GM08714 (cell line): ENCODE data around the gene CPNE7.

Experiments used
- H3K4me3 ChIP-seq: fragments of 200-500 bp; sonication (Bioruptor generic); 2 replicates; pipeline ENCODE4 v1.5.1; 2014; ENCODE audit warnings: mild to moderate bottlenecking, low read length, inconsistent platforms
- ZNF274 ChIP-seq: IDR thresholded peaks from 2 replicates; pipeline ENCODE4 v1.6.1; 2012; ENCODE audit warnings: mild to moderate bottlenecking, low read depth, low read length

Gene CPNE7

DNA sequence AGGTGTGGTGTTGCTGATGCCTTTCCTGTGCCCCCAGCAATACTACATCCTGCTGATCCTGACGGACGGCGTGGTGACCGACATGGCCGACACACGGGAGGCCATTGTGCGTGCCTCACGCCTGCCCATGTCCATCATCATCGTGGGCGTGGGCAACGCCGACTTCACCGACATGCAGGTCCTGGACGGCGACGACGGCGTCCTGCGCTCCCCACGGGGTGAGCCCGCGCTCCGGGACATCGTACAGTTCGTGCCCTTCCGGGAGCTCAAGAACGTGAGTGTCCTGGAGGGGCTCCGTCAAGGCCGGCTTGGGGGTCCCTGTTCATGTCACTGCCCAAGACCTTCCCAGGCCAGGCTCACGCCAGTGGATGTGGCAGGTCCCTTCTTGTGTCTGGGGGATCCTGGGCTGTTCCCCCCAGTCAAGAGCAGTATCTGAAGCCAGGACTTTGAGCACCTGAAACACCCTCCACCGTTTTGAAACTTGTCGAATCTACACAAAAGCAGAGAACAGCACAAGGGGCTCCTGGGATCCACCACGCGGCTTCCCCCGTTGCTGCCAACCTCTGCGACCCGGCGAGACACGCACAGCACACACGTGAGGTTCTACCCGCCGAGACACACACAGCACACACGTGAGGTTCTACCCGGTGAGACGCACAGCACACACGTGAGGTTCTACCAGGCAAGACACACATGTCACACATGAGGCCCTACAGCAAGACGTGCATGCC is 19.9 kb downstream of the CPNE7 start:
- H3K4me3 ChIP-seq: no peak overlapping the region
- TF ChIP-seq ZNF274: no peak

DNA sequence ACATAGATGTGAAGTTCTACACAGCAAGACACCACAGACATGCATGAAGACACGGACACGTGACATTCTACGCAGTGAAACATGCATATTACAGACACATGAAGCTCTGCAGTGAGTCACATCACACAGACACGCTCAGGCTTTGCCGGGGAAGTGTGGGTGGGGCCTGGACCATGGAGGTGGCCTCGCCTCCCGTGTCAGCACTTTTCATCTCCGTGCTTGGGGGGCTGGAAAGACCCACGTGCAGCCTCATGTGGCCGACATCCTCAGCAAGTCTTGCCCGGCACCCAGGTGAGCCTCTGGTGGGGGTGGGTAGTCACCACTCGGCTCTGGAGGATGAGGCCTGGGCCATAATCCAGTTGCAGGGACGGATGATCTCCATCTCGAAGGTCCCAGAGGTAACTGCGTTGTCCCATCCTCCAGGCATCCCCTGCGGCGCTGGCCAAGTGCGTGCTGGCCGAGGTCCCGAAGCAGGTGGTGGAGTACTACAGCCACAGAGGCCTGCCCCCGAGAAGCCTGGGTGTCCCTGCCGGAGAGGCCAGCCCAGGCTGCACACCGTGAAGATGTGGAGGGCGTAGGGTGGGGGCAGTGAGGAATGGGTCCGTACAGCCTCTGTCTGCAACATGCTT is 20.6 kb downstream of the CPNE7 start:
- H3K4me3 ChIP-seq: no peak overlapping the region
- TF ChIP-seq ZNF274: no peak

GRCh38 chr16:89596957-89597649 is 21.5 kb downstream of the CPNE7 start:
- H3K4me3 ChIP-seq: no peak overlapping the region
- no peak for TF ChIP-seq ZNF274

DNA sequence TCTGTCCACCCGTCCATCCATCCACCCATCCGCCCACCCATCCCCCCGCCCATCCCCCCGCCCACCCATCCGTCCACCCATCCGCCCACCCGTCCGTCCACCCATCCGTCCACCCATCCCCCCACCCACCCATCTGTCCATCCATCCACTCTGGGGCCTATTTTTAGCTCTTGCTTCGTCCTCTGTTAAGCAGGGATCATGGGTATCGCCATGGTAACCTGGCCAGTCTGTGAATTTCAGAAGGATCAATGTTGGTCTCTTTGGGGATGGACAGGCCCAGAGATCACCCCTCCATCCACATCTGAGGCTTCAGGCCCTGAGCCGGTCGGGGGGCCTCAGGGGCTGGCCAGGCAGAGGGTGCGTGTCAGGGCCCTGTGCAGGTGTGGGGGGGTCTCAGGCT is 22.6 kb downstream of the CPNE7 start:
- no peak for TF ChIP-seq ZNF274
- no peak overlapping the region for H3K4me3 ChIP-seq

DNA sequence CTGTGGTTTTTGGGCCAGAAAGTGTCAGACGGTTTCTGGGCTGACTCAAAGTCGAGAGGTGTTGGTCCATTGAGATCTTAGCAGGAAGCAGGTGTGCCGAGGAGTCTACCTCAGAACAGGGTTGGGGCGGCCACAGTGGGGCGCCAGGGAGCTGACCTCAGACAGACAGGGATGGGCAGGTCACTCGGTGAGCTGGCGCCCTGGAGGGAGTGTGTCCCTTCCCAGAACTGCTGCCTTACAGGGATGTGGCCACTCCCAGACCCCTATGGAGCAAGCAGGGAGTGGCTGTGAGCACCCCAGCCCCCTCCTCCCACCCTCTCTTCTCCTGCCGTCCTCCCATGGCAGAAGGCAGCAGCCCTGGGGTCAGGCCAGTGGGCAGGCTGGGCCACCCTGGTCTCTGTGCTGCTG is 23.9 kb downstream of the CPNE7 start:
- TF ChIP-seq ZNF274: no peak
- H3K4me3 ChIP-seq: no peak overlapping the region

GRCh38 chr16:89599902-89600301 is 24.3 kb downstream of the CPNE7 start:
- no peak overlapping the region for H3K4me3 ChIP-seq
- TF ChIP-seq ZNF274: no peak

DNA sequence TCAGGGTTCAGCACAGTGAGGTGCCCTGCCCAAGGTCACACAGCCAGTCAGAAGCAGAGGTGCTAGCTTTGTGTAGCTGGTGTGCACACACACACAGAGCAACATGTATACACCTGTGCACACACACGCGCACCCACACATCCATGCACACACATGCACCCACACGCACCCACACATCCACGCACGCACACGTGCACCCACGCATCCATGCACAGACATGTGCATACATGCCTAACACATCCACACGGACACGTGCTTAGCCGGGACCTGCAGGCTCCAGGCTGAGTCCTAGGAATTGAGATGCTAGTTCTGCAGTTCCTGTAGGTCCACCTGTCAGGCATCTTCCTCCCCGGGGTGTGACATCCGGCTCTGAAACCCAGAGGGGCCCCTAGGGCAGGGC is 24.9 kb downstream of the CPNE7 start:
- no peak for TF ChIP-seq ZNF274
- H3K4me3 ChIP-seq: no peak overlapping the region

DNA sequence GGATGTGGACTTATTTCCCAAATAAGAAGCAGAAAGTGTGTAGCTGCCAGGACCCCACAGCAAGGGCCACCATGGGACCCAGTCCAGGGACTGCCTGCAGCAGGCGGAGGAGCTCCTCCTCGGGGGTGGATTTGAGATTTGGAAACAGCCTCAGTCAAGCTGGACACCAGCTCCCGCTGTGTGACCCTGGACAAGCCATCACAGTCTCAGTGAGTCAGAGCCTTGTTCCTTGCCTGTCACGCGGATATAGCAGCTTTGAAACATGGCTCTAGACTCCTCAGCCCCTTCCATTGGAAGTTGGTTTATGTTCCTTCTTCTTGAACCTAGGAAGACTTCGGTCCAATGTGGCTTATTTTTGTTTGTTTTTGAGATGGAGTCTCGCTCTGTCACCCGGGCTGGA is 25.4 kb downstream of the CPNE7 start:
- no peak for TF ChIP-seq ZNF274
- H3K4me3 ChIP-seq: no peak overlapping the region

DNA sequence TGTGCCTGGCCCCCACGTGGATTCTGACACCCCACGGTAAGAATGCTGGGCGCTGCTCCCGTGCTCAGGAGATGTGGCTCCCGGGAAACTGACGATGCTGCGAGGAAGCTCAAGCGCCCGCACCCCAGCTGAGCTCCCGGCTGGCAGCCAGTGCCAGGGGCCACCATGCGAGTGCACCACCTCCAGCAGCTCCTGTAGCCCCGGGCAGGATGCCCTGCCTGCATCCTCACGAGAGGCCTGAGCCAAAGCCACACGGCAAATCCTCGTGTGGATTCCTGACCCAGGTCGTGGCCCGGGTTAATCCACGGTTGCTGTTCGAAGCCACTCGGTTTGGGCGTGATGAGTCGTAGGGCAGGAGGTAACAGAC is 26.3 kb downstream of the CPNE7 start:
- no peak overlapping the region for H3K4me3 ChIP-seq

DNA sequence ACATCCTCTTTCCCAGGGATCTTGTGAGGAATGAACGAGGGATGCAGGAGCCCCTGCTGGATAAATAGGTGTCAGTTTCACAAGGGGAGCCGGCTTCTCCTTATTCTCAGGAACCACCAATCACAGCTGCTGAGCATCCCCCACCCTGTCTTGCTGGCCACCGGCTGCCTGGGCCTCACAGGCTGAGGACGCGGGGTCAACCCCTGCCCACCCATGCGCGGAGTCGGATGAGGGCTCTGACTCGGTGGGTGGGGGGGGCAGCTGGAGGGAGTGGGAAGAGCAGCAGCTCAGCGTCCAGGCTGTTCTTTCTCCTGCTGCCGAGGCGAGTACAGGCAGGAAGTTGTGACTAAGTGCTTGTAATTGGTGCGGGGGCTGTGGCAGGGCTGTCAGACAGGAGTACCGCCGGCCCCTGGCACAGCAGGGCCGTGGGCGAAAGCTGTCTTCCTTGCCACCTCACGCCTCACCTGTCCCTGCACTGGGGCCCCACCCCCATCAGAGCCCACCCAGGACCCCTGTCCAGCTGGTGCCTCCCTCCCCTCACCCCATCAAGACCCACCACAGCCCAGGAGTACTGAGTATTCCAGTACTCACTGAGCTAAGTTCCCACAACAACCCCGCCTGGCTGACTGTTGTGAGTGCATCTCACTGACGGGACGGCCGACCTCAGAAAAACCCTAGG is 26.9 kb downstream of the CPNE7 start:
- no peak for TF ChIP-seq ZNF274

More for the DNA sequence above, 26.3 kb downstream of the CPNE7 start:
- no peak for TF ChIP-seq ZNF274

DNA sequence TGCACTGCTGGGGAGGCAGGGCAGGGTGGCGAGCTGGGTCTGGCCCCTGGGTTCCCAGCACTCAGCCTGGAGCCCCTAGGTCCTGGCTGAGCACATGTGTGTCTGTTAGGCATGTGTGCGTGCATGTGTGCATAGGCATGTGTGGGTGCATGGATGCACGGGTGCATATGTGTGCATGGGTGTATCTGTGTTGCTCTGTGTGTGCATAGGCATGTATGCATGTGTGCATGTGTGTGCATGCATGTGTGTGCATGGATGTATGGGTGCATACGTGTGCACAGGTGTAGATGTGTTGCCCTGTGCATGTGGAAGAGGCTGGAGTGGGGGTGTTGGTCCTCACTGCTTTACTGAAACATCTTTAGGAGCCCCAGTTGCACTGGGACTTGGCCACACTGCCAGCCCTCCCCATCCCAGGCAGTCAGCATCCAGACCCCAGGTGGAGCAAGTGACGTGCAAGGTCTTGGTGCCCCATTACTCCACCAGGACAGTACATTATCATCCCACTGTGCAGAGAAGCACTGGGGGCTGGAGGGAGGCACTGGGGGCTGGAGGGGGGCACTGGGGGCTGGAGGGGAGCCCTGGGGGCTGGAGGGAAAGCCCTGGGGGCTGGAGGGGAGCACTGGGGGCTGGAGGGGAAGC is 27.5 kb downstream of the CPNE7 start:
- no peak for TF ChIP-seq ZNF274
- H3K4me3 ChIP-seq: no peak overlapping the region

More for the DNA sequence above, 26.9 kb downstream of the CPNE7 start:
- no peak overlapping the region for H3K4me3 ChIP-seq

DNA sequence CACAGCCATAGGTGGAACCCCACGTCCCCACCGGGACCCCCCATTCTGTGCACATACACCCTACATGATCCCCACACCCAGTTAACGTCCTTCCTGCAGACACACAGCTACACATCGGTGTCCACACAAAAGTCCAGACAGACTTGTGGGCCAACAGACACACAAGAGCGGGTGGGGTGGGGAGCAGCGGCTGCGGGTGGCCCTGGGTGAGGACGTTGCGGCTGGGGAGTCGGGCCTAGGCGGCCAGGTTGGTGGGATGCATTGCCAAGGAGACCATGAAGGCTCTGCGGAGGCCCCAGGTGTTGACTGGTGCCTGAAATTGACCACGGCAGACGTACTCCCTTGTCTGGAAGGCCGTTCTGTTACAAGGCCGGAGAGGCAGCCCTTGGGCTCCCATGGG is 29.2 kb downstream of the CPNE7 start:
- H3K4me3 ChIP-seq: no peak overlapping the region
- no peak for TF ChIP-seq ZNF274

- no peak overlapping the region for H3K4me3 ChIP-seq
- TF ChIP-seq ZNF274: no peak
Observed at GRCh38 chr16:89605186-89605970, 29.8 kb downstream of the CPNE7 start.
